CD1c-positive myeloid dendritic cell (primary cell): Measurements from ENCODE around the gene EFNA4.
A peak's percentile ranks its signal among the peaks of the same experiment; 100 is the strongest.

Experiments used
- DNase-seq: peaks from one replicate; pipeline ENCODE4 v3.0.0-alpha.2; 2016; ENCODE audit errors: extremely low spot score

EFNA4 gene, protein sequence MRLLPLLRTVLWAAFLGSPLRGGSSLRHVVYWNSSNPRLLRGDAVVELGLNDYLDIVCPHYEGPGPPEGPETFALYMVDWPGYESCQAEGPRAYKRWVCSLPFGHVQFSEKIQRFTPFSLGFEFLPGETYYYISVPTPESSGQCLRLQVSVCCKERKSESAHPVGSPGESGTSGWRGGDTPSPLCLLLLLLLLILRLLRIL

DNA sequence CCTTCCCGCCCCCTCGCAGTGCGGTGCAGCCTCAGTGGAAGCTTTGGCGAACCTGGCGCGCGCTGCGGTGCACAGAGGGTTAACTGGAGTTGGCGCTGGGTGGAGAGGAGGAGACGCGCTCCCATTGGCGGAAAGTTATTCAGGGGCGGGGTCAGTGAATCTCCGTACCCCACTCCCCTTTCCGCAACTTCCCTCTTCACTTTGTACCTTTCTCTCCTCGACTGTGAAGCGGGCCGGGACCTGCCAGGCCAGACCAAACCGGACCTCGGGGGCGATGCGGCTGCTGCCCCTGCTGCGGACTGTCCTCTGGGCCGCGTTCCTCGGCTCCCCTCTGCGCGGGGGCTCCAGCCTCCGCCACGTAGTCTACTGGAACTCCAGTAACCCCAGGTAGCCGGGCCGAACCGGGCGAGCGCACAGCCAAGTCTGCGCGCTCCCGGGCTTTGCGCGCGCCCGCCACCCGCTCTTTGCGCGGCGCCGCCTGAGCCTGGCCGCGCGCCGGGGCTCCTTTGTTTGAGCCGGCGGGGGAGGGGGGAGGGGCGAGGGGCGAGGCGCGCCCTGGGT, at the start of gene EFNA4:
Gene EFNA4 (plus strand): TSS at position 191 of the 561 bp plus-strand sequence. CDS start 84 bp downstream, at position 275.
- peak; percentile 91 for DNase-seq

DNA sequence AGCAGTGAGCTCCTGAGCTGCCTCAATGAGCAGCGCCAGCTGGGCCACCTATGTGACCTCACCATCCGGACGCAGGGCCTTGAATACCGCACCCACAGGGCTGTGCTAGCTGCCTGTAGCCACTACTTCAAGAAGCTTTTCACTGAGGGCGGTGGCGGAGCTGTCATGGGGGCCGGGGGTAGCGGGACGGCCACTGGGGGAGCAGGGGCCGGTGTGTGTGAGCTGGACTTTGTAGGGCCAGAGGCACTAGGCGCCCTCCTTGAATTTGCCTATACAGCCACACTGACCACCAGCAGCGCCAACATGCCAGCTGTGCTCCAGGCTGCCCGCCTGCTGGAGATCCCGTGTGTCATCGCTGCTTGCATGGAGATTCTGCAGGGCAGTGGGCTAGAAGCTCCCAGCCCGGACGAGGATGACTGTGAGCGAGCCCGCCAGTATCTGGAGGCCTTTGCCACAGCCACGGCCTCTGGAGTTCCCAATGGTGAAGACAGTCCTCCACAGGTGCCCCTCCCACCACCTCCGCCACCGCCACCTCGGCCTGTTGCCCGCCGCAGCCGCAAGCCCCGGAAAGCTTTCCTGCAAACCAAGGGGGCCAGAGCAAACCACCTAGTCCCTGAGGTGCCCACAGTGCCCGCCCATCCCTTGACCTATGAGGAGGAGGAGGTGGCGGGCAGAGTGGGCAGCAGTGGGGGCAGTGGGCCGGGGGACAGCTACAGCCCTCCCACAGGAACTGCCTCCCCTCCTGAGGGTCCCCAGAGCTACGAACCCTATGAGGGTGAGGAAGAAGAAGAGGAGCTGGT, 48.6 kb upstream of the EFNA4 start:
- no peak for DNase-seq

DNA sequence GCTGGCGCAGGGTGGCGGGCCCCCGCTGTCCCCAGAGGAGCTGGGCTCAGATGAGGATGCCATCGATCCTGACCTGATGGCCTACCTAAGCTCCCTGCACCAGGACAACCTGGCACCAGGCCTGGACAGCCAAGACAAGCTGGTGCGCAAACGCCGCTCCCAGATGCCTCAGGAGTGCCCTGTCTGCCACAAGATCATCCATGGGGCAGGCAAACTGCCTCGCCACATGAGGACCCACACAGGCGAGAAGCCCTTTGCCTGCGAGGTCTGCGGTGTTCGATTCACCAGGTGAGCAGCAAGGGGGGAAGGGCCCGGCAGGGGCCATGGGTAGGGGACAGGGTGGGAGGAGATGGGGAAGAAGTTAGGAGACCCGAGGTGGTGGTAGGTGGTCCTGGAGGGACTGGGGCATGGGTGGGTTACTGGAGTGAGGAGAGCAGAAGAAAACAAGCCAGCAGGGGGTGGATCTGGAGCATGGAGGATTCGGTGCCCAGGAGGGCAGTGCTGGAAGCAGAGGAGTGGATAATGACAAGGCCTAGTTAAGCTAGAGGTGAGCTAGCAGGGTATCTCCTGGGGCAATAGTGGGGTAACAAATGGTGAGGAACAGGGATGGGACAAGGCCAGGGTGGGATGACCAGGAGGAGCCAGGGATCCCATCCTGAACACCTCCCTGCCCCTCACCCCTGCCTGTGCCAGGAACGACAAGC, 47.9 kb upstream of the EFNA4 start:
- no peak for DNase-seq

DNA sequence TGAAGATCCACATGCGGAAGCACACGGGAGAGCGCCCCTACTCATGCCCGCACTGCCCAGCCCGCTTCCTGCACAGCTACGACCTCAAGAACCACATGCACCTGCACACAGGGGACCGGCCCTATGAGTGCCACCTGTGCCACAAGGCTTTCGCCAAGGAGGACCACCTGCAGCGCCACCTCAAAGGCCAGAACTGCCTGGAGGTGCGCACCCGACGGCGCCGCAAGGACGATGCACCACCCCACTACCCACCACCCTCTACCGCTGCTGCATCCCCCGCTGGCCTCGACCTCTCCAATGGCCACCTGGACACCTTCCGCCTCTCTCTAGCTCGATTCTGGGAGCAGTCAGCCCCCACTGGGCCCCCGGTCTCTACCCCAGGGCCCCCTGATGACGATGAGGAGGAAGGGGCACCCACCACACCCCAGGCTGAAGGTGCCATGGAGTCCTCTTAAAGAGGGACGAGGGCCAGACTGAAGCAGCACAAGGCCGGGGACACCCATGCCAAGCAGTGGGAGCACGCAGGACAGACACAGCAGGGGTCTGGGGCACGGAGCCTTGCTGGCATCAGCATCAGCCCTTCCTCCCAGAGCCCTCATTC, 47.2 kb upstream of the EFNA4 start:
- no peak for DNase-seq

DNA sequence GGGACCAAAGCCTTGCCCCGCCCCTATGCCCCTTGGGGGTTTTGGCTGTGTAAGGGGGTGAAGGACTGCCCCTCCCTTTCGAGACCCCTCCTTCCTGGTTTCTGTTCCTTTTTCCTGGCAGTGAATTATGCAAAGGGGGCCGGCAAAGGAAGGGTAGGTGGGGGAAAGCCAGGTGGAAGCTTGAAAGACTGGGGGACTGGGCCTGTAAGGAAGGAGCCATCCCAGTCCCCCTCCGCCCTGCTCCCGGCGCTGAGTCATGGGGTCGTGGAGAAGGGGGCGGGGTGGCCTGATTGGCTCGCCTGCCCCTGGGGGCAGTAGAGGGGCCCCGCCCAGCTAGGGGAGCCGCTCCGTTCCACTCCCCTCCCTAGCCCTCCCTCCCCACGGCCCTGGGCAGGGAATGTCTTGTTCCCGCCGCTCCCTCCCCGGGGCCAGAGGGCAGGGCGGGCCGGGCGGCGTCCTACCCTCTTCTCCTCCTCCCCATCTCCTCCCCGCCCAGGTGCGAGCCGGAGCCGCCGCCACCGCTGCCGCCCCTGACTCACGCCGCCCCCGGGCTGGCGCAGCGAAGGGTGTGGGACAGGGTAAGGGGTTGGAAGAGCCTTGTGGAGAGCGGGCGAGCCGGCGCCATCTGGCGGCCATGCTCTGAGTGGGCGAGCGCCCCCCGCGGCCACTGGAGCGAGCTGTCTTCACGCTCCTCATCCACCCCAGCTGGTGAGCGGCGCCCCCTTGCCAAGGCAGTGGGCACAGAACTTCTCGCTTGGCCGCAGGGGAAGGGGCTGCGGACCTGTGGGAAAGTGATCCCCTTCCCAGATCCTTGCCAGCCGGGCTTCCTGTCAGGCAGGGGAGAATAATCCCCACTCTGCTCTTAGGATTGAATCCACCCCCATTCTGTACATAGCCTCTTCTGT, 46.2 kb upstream of the EFNA4 start:
- DNase-seq = peak; percentile 86

DNA sequence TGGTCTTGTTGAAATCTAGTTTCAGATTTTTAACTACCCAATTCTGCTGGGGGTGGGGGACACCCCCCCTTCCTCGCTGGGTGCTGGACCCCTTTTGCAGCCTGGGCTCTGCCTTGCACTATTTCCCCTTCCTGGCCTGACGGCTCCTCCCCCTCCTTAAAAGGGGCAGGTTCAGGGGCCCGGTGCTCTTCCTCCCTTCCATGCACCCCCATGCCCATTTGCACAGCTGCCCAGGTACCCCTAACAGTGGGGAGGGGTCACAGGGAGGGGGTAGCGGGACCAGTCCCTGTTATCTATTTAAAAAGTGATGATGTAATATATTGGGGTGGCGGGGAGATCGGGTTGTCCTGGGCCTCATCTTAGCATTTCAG, 45.6 kb upstream of the EFNA4 start:
- no peak for DNase-seq

DNA sequence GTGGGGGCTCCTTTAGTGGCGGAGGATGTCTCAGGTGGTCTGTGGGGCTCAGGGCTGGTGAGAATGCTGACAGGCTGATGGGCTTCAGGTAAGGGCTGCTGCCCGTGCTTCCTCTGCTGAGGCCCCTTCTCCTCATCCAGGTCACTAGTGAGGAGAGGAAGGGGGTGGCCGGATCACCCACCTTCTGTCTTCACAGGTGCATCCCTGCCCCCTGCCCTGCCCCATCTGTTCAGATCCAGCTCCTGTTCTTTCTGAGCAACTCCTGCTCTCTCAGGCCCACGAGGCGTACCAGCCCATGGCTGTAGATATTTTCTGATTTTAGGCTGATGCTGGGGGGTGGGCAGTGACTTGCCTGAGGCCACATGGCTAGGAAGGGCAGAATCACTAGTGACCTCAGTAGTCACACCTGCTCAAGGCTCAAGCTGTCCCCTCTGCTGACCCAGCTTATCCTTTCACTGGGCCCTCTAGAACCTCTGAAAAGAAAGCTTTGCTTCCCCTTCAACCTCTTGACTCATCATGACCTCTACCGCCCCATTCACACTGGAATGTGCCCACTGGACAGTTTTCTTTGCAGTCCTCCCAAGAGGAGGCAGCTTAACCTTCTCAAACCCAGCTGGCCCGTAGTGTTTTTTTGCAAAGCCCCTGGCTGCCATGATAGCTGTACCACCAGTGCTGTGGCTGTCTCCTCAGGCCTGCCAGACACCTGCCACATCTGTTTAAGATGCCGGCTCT, 44.8 kb upstream of the EFNA4 start:
- peak; percentile 11 for DNase-seq

DNA sequence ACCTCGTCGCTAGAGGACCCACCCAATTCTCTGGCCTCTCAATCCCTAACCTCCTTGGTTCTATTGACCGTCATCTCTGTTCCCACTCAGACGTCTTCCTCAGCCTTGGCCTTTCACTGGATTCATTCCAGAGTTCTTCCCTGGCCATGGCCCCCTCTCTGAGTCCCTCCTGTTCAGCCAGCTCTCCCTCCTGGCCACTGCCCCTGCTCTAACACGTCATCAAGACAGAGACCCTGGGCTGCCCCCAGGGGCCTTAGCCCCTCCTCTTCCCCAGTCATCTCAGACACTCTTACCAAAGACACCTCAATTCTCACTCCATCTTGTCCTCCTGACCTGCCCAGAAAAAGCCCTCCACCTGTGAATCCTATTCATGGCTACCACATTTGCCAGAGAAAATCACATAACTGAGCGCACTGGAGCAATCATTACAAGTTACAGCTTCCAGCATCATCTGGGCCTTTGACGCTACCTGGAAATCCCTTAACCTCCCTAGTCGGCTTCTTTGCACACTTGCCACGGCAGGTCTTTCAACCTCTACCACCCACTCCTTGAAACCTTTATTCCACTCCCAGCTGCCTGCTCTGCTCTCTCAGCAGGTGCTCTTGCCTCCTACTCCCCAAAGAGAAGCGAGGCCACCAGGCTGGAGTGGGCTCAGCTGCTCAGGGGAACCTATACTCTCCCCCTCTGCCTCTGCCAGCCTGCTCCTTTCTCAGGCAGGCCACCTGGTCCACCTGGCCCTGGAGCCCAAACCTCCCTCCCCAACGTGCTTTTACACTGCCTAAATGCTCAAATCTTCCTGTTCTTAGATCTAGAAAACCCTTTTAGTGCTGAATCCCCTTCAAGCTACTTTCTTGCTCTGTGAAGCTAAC, 43.9 kb upstream of the EFNA4 start:
- no peak for DNase-seq

DNA sequence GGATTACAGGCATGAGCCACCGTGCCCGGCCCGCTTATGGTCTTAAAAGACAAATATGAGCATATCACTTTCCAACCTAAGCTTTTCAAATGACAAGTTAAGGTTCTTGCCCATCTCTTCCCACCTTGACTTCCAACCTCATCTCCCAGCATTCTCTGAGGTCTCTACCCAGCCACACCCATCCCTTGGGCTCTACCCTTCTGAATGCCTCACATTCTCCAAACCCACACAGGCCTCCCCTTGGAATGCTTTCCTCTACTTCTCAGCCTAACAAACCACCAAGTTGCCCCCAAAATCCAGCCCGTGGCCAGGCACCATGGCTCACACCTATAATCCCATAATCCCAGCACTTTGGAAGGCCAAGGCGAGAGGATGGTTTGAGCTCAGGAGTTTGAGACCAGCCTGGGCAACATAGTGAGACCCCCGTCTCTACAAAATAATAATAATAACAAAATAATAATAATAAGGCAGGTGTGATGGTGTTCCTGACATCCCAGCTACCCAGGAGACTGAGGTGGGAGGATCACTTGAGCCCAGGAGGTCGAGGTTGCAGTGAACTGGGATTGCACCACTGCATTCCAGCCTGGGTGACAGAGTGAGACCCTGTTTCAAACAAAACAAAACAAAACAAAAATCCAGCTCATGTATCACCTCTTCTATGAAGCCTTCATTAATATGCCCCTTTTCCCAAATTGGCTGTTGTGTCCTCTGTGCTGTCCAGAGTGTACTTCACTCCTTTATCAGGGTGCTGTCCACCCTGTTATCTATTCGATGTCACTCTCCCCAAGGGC, 41.2 kb upstream of the EFNA4 start:
- no peak for DNase-seq

DNA sequence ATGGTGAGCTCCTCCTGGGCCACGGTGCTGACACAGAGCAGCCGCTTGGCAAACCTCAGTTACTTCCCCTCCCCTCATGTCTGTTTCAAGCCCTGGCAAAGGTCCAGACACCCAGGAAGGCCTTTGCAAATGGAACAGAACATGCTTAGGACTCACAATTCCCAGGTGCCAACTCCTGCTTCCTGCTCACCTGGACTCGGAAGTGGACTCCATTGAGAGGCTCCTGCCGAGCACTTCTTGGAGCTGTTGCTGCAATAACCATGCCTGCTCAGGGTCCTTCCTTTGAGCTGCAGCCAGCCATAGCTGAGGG, 40.7 kb upstream of the EFNA4 start:
- DNase-seq = peak; percentile 38

DNA sequence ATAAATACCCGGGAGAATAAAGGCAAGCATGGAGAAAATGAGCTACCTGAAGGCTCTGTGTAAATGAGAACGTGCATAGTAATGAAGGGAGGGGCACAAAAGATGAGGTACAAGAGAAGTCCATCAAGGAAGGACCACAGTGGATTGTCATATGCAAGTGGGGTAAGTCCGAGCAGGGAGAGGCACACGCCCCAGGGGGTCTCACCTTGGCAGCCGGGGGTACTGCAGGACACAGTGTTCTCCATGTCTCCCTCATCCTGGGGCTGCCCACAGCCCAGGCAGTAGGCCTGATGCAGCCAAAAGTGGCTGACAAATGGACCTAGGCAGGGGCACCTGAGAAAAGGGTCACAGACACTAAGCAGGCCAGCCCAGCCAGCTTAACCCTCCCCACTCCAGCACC, 39.9 kb upstream of the EFNA4 start:
- no peak for DNase-seq

DNA sequence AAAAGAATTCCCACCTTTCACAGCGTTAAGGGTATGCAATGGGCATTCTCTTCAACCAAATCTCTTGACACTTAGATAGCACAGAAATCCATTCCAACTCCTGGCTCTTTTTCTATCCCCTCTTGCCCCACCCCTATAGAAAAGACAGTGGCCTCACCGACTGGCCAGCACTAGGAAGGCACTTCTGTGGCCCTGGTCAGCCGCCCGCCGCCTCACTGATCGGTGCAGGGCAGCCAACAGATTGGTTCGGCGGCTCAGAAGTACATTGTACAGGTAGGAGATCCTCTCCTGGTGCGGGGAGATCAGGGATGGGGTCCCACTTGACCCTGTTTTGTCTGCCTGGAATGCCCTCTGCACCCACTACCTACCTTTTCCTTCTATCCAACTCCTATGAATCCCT, 39.2 kb upstream of the EFNA4 start:
- no peak for DNase-seq

DNA sequence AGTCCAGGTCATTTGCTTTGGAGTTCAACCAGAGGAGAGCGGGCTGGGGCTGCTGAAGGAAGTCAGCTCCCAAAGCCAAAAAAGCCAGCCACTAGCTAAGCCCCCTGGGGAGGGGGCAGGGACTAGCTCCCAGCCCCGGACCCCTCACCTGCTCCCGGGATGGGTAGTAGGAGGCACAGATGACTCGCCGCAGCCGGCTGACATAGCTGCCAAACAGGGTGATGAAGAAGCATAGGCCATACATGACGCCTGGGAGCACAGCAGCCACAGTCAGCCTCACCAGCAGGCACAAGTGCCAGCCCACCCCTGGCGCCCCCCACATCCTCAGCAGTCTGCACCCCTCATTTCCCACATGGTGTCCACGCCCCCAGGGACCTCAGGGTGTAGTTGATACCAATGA, 37.4 kb upstream of the EFNA4 start:
- DNase-seq = no peak

DNA sequence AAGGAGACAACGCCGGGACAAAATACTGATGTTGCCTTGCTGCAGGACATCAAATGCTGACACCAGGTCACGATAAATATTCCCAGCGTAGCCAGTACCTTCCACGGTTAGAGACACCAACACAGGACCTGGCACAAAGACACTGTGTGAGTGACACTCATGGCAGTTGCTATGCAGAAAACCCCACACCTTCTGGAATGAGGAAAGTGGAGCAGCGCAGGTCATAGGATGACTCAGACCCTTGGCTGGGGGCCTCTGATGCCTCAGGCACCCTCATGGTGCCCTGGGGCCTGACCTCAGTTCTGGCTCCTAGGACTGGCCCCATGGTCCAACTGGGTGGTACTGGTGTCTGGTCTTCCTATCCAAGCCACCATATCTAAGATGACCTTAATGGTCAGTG, 37.0 kb upstream of the EFNA4 start:
- no peak for DNase-seq

DNA sequence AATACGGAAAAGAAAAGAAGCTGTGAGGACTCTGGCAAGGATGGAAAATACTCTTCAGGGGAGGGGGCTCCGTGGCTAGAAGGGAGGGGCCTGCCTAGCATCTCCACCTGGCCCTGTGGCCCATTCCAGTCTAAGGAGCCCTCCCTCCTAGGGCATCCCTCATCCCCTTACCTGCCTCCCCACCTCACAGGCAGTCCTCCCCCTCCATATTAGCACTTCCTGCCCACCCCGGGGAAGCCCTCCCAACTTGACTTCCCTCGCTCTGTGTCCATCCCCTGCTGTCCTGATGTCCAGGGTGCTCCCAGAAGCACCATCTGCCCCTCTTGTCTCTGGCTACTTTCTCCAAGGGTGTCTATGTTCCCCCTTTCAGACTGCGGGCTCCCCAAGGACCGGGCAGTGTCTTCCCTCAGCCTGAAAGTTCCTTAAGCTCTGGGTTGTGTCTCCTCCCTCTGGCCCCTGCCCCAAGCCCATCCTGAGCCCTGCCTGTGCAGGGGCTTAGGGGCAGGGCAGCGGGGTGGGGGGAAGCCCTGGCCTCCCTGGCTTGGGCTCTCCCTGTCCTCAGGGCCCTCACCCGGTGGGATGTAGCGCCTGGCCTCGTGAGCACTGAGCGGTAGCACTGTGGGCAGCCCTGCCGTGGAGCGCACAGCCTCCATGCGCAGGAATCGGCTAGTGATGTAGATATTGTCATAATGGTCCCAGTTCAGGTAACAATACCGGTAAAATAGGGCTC, 33.9 kb upstream of the EFNA4 start:
- no peak for DNase-seq

DNA sequence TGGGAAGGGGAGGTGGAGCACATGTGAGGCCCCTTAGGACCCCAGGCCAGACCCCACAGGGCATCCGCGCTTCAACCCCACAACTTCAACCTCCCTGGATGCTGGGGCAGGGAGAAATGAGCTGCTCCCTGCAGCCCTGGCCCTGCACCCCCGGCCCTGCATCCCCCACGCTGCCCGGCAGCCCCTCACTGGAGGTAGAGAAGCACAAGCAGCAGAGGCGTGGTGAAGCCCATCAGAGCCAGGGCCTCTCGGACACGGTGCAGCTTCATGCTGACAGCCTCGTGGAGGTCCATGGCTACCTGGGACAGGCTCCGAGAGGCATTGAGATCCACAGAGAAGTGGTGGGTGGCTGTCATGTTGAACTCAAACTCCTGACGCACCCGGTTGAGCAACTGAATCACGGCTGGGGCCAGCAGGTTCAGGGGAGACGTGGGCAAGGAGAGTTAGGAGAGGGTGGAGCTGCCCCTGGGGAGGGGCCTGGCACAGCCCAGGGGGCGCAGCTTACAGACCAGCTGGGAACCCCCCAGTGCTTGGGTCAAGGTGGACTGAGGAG, 33.2 kb upstream of the EFNA4 start:
- DNase-seq = no peak

DNA sequence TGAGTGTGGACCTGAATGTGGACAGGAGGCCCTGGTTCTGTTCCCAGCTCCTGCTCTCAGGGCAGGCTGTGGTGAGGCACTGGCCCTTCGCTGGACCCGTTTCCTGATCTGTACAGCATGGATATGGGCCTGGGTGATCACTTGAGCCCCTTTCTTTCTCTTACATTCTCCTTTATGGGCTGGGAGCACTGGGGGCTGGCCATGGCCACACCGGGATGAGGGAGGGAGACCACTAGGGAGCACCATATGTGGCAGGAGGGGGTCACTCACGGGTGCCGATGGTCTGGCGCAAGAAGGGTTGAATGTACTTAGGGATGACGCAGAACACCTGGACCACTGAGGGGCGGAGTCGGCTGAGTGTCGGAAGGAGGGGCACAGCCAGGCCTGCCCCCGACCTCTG, 32.6 kb upstream of the EFNA4 start:
- no peak for DNase-seq

DNA sequence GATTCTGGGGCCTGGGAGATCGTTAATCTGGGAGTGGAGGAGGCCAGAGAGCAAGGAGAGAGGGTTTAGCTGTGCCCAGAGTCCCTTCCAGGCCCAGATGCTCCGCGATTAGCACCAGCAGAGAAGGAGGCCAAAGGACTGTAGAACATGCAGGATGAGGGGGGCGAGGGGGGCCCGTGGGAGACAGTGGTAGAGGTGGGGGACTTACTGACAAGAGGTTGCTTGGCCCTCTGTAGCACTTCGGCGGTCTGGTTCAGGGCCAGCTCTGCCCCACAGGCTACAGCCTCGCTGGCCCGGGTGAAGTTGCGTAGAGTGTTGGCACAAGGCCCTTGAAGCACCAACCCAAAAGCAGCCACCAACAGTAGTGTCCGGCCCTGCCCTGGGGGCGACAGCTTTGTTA, 30.7 kb upstream of the EFNA4 start:
- no peak for DNase-seq
